ENCODE measurements around the gene DYRK2. TPM values are rescaled to one million over a fixed set of nuclear protein-coding genes. Genes with fewer than 3 reads are reported as not detected.

DYRK2 gene
- total RNA-seq, 4 donors from 2014 or later: 26.9 to 147 (median 96.6) TPM

- no peak overlapping the region for H3K4me3 ChIP-seq
- intact Hi-C loops (cut with DNase I; ENCODE audit: low total_unique reads): loop anchor here (10.0 kb wide), 1 partner anchor 211 kb away; no protein-coding TSS in a partner anchor
- H3K27ac ChIP-seq: peak overlapping the region in 2 of 4 donors; percentile 20 to 24
- DNase-seq: no peak
- H3K9me3 ChIP-seq: no peaks in the 10 kb centered on the region
- peaks cover 0 to 16% (median 10%) of the 10 kb centered on the region in 4 donors for H3K4me1 ChIP-seq
- H3K27me3 ChIP-seq: no peaks in the 10 kb centered on the region
- in situ Hi-C loops (cut with MboI; ENCODE audit: low pct_ligation_motif_present in 1 of 4, low pct_unique_long_range_greater_than_20kb in 1 of 4, low sequenced_read_pairs in 3 of 4): no loop called here
- no peaks in the 10 kb centered on the region for H3K36me3 ChIP-seq
- no peak for TF ChIP-seq POLR2A (IDR thresholded peaks at IDR 0.05)
- TF ChIP-seq POLR2AphosphoS5 (IDR thresholded peaks at IDR 0.05): no peak
- TF ChIP-seq EP300 (IDR thresholded peaks at IDR 0.05; ENCODE audit: low read depth): no peak
- no peak for TF ChIP-seq CTCF (IDR thresholded peaks at IDR 0.05)
Observed at GRCh38 chr12:67645601-67646000, 2.9 kb upstream of the DYRK2 start.

GRCh38 chr12:67646775-67647174, 1.8 kb upstream of the DYRK2 start:
- Histone ChIP-seq H3K27me3 (no peaks in the 10 kb centered on the region), H3K36me3 (no peaks in the 10 kb centered on the region), H3K27ac (peak overlapping the region; percentile 99 to 100 (median 100)), H3K4me1 (peaks cover 4 to 28% (median 21%) of the 10 kb centered on the region in 4 donors), H3K9me3 (no peaks in the 10 kb centered on the region), H3K4me3 (no peak overlapping the region)
- WGBS, 2 donors (ENCODE audit: low coverage in 1 of 2): 84 to 94% methylated on average over 4 of the region's 4 CpGs
- in situ Hi-C loops (cut with MboI; ENCODE audit: low pct_ligation_motif_present in 1 of 4, low pct_unique_long_range_greater_than_20kb in 1 of 4, low sequenced_read_pairs in 3 of 4) (no loop called here), intact Hi-C loops (cut with DNase I; ENCODE audit: low total_unique reads) (loop anchor here (10.0 kb wide), 1 partner anchor 212 kb away; no protein-coding TSS in a partner anchor)
- no peak for TF ChIP-seq POLR2A (IDR thresholded peaks at IDR 0.05)
- no peak for TF ChIP-seq POLR2AphosphoS5 (IDR thresholded peaks at IDR 0.05)
- no peak for TF ChIP-seq CTCF (IDR thresholded peaks at IDR 0.05)
- no peak for TF ChIP-seq EP300 (IDR thresholded peaks at IDR 0.05; ENCODE audit: low read depth)
- no peak for DNase-seq

- Histone ChIP-seq H3K9me3 (no peaks in the 10 kb centered on the region), H3K4me1 (peaks cover 9 to 30% (median 24%) of the 10 kb centered on the region in 4 donors), H3K4me3 (peak overlapping the region in 3 of 4 donors; percentile 94 to 100 (median 98)), H3K36me3 (no peaks in the 10 kb centered on the region), H3K27me3 (no peaks in the 10 kb centered on the region), H3K27ac (peak overlapping the region; percentile 99 to 100 (median 100))
- DNase-seq: peak; percentile 79
- WGBS, 2 donors (ENCODE audit: low coverage in 1 of 2): 26 to 35% methylated on average over 6 to 21 of the region's 21 CpGs
- intact Hi-C loops (cut with DNase I; ENCODE audit: low total_unique reads) (loop anchor here (10.0 kb wide), 1 partner anchor 212 kb away; no protein-coding TSS in a partner anchor), in situ Hi-C loops (cut with MboI; ENCODE audit: low pct_ligation_motif_present in 1 of 4, low pct_unique_long_range_greater_than_20kb in 1 of 4, low sequenced_read_pairs in 3 of 4) (no loop called here)
- TF ChIP-seq EP300 (IDR thresholded peaks at IDR 0.05; ENCODE audit: low read depth) (no peak), POLR2AphosphoS5 (IDR thresholded peaks at IDR 0.05) (no peak), CTCF (IDR thresholded peaks at IDR 0.05) (no peak), POLR2A (IDR thresholded peaks at IDR 0.05) (no peak)
Observed at GRCh38 chr12:67647181-67647798, 1.3 kb upstream of the DYRK2 start.

GRCh38 chr12:67647799-67648520, 585 bp upstream of the DYRK2 start:
- peak; percentile 87 for DNase-seq
- no peaks in the 10 kb centered on the region for H3K27me3 ChIP-seq
- H3K36me3 ChIP-seq: no peaks in the 10 kb centered on the region
- TF ChIP-seq POLR2AphosphoS5 (IDR thresholded peaks at IDR 0.05) (peak; percentile 70 to 92 (median 87)), POLR2A (IDR thresholded peaks at IDR 0.05) (peak; percentile 91), EP300 (IDR thresholded peaks at IDR 0.05; ENCODE audit: low read depth) (no peak), CTCF (IDR thresholded peaks at IDR 0.05) (peak; percentile 10 to 93 (median 42))
- in situ Hi-C loops (cut with MboI; ENCODE audit: low pct_ligation_motif_present in 1 of 4, low pct_unique_long_range_greater_than_20kb in 1 of 4, low sequenced_read_pairs in 3 of 4) (no loop called here), intact Hi-C loops (cut with DNase I; ENCODE audit: low total_unique reads) (loop anchor here (2.0 to 10.0 kb wide), 2 partner anchors 179 to 213 kb away; no protein-coding TSS in a partner anchor)
- 1% methylated on average over 12 to 41 of the region's 41 CpGs for WGBS, 2 donors (ENCODE audit: low coverage in 1 of 2)
- peaks cover 16 to 37% (median 24%) of the 10 kb centered on the region in 4 donors for H3K4me1 ChIP-seq
- peak overlapping the region; percentile 99 to 100 (median 100) for H3K27ac ChIP-seq
- peak overlapping the region; percentile 64 to 100 (median 96) for H3K4me3 ChIP-seq
- no peaks in the 10 kb centered on the region for H3K9me3 ChIP-seq

Measured in transverse colon (tissue), 4 donors.